ENCODE results near the gene SHD. TPM values are rescaled to one million over a fixed set of nuclear protein-coding genes. Genes with fewer than 3 reads are reported as not detected.

The SHD gene
- total RNA-seq, 2 donors from 2014 or later = 2.8 to 6.6 TPM

GRCh38 chr19:4302243-4302640 is 23.2 kb downstream of the SHD start, which contains the start of gene TMIGD2:
Gene TMIGD2, minus strand, starts transcription at chr19:4302389. Its CDS starts 4 bp downstream, at chr19:4302385.
- Histone ChIP-seq H3K27me3 (ENCODE audit: control insufficient read depth, insufficient read depth, low read length, poor library complexity, severe bottlenecking) (no peaks in the 10 kb centered on the region), H3K27ac (ENCODE audit: low read depth, low read length) (peak within 1 kb of the TSS; percentile 63), H3K4me1 (ENCODE audit: control insufficient read depth, insufficient read depth, low read length) (no peaks in the 10 kb centered on the region), H3K9ac (ENCODE audit: extremely low read depth, low read length, poor library complexity, severe bottlenecking) (no peak within 1 kb of the TSS), H3K36me3 (ENCODE audit: control insufficient read depth, insufficient read depth, low read length) (no peaks in the 10 kb centered on the region), H3K4me3 (ENCODE audit: low read length) (no peak within 1 kb of the TSS), H3K9me3 (ENCODE audit: control insufficient read depth, low read length) (no peaks in the 10 kb centered on the region)
- peaks cover 6% of the 10 kb centered on the region for H3K4me1 Mint-ChIP-seq
- H3K36me3 Mint-ChIP-seq (ENCODE audit: low read depth) = peaks cover 6% of the 10 kb centered on the region
- DNase-seq = no peak
- H3K9me3 Mint-ChIP-seq = no peaks in the 10 kb centered on the region
- TF ChIP-seq CTCF (conservative IDR thresholded peaks at IDR 0.05) = no peak
- 84 to 89% methylated on average over 6 to 8 of the region's 8 CpGs for WGBS, 2 experiments (ENCODE audit: insufficient coverage in 1 of 2, insufficient read length in 1 of 2)
- no peak within 1 kb of the TSS for H3K4me3 Mint-ChIP-seq
- no peaks in the 10 kb centered on the region for H3K27me3 Mint-ChIP-seq (ENCODE audit: insufficient read depth)
- H3K27ac Mint-ChIP-seq = peak within 1 kb of the TSS; percentile 12

- H3K27ac ChIP-seq (ENCODE audit: low read depth, low read length) = no peak overlapping the region
- H3K9me3 Mint-ChIP-seq = no peaks in the 10 kb centered on the region
- no peaks in the 10 kb centered on the region for H3K27me3 ChIP-seq (ENCODE audit: control insufficient read depth, insufficient read depth, low read length, poor library complexity, severe bottlenecking)
- no peaks in the 10 kb centered on the region for H3K27me3 Mint-ChIP-seq (ENCODE audit: insufficient read depth)
- H3K4me1 Mint-ChIP-seq = peaks cover 6% of the 10 kb centered on the region
- H3K4me3 Mint-ChIP-seq = peak overlapping the region; percentile 51
- H3K36me3 ChIP-seq (ENCODE audit: control insufficient read depth, insufficient read depth, low read length) = no peaks in the 10 kb centered on the region
- DNase-seq = no peak
- H3K27ac Mint-ChIP-seq = no peak overlapping the region
- 64 to 84% methylated on average over 14 to 18 of the region's 18 CpGs for WGBS, 2 experiments (ENCODE audit: insufficient coverage in 1 of 2, insufficient read length in 1 of 2)
- H3K36me3 Mint-ChIP-seq (ENCODE audit: low read depth) = peaks cover 9% of the 10 kb centered on the region
- TF ChIP-seq CTCF (conservative IDR thresholded peaks at IDR 0.05) = no peak
- H3K9me3 ChIP-seq (ENCODE audit: control insufficient read depth, low read length) = no peaks in the 10 kb centered on the region
- H3K9ac ChIP-seq (ENCODE audit: extremely low read depth, low read length, poor library complexity, severe bottlenecking) = no peak overlapping the region
- H3K4me1 ChIP-seq (ENCODE audit: control insufficient read depth, insufficient read depth, low read length) = no peaks in the 10 kb centered on the region
- no peak overlapping the region for H3K4me3 ChIP-seq (ENCODE audit: low read length)
Measured at GRCh38 chr19:4303819-4304537, 24.9 kb downstream of the SHD start.

- 5% methylated on average over 10 to 56 of the region's 63 CpGs for WGBS, 2 experiments (ENCODE audit: insufficient coverage in 1 of 2, insufficient read length in 1 of 2)
Measured at GRCh38 chr19:4304538-4305256, 25.6 kb downstream of the SHD start, which contains the start of gene FSD1. Gene FSD1, plus strand, starts transcription at chr19:4304598. Its CDS starts 149 bp downstream, at chr19:4304747.

More at GRCh38 chr19:4304538-4305256, 25.6 kb downstream of the SHD start, which contains the start of gene FSD1:
- no peaks in the 10 kb centered on the region for H3K9me3 Mint-ChIP-seq
- H3K36me3 Mint-ChIP-seq (ENCODE audit: low read depth) = peaks cover 14% of the 10 kb centered on the region
- peak; percentile 92 for DNase-seq
- Histone ChIP-seq H3K9me3 (ENCODE audit: control insufficient read depth, low read length) (no peaks in the 10 kb centered on the region), H3K27me3 (ENCODE audit: control insufficient read depth, insufficient read depth, low read length, poor library complexity, severe bottlenecking) (no peaks in the 10 kb centered on the region), H3K27ac (ENCODE audit: low read depth, low read length) (no peak within 1 kb of the TSS), H3K36me3 (ENCODE audit: control insufficient read depth, insufficient read depth, low read length) (no peaks in the 10 kb centered on the region), H3K4me1 (ENCODE audit: control insufficient read depth, insufficient read depth, low read length) (no peaks in the 10 kb centered on the region), H3K9ac (ENCODE audit: extremely low read depth, low read length, poor library complexity, severe bottlenecking) (no peak within 1 kb of the TSS), H3K4me3 (ENCODE audit: low read length) (no peak within 1 kb of the TSS)
- peak within 1 kb of the TSS; percentile 51 for H3K4me3 Mint-ChIP-seq
- no peak for TF ChIP-seq CTCF (conservative IDR thresholded peaks at IDR 0.05)
- no peaks in the 10 kb centered on the region for H3K27me3 Mint-ChIP-seq (ENCODE audit: insufficient read depth)
- peaks cover 6% of the 10 kb centered on the region for H3K4me1 Mint-ChIP-seq
- H3K27ac Mint-ChIP-seq = no peak within 1 kb of the TSS

Data from endodermal cell (in vitro differentiated cells).